GM13977 (cell line): ENCODE data around the gene KDM4C.

Experiments used
- DNase-seq: peaks from one replicate; pipeline ENCODE4 v3.0.0; 2012; ENCODE audit warnings: low spot score
- in situ Hi-C: fragments of 300-500 bp; cut with MboI; formaldehyde crosslinking; loops from one replicate; pipeline ENCODE4 v1.12.0; 2022; ENCODE audit warnings: low sequenced_read_pairs, low pct_unique_long_range_greater_than_20kb, mixed read lengths, inconsistent platforms; ENCODE audit not compliant: unreplicated experiment
- TF ChIP-seq, protein P1 (sequence below): IDR thresholded peaks from 2 replicates; pipeline ENCODE4 v1.5.1; 2012; ENCODE audit warnings: mild to moderate bottlenecking, control low read depth; ENCODE audit not compliant: insufficient read depth; ENCODE audit errors: extremely low read depth, missing control alignments

Gene KDM4C

DNA sequence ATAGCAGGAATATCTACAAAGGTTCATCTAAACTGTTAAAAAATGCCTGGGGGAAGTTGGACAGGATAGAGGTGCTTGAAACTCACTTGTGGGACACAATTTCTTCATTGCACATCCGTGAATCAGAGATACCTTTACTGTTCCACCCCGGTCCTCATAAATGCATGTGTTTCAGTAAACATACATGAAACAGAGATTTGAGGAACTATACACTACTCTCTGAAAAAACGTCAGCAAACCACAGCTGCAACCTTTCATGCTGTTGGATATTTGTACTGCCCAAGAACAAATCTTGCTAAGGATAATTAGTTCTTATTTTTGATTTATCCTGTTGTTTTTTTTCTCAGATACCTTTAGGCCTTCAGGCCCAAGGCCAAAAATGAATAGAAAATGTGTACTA lies 337.3 kb downstream of the KDM4C start:
- in situ Hi-C loops: no loop called here
- DNase-seq: peak; percentile 6
- TF ChIP-seq, protein P1, sequence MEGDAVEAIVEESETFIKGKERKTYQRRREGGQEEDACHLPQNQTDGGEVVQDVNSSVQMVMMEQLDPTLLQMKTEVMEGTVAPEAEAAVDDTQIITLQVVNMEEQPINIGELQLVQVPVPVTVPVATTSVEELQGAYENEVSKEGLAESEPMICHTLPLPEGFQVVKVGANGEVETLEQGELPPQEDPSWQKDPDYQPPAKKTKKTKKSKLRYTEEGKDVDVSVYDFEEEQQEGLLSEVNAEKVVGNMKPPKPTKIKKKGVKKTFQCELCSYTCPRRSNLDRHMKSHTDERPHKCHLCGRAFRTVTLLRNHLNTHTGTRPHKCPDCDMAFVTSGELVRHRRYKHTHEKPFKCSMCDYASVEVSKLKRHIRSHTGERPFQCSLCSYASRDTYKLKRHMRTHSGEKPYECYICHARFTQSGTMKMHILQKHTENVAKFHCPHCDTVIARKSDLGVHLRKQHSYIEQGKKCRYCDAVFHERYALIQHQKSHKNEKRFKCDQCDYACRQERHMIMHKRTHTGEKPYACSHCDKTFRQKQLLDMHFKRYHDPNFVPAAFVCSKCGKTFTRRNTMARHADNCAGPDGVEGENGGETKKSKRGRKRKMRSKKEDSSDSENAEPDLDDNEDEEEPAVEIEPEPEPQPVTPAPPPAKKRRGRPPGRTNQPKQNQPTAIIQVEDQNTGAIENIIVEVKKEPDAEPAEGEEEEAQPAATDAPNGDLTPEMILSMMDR: no peak

DNA sequence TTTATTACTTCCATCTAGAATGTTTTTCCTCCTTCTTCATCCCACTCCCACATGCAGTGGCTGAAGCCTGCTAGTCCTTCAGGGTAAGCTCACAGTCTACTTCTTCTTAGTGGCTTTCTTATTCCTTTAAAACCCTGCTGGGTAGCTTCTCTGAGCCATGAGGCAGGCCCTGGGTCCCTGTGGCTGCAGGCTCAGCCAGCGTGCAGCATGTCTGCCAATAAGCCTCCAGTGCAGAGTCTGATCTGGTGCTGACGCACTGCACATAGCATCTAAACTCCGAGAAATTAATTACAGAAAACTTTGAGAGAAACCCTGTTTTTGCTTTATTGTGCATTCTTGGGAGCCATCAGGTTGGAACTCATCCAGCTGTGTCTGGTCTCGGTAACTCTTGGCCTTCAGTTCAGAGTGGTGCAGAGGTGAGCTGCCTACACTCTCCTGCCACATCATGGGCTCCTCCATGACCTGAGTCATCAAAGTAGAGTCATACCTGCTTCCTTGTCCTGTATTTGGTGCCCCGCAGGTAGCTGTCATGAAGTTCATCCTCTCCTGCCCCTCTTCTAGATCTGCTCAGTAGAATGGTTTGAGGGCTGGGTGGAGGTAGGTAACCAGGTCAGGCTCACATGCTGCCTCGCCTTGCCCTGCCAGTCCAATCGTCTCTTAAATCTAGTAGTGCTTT lies 339.4 kb downstream of the KDM4C start:
- DNase-seq: no peak
- in situ Hi-C loops: no loop called here
- TF ChIP-seq, protein P1: no peak

DNA sequence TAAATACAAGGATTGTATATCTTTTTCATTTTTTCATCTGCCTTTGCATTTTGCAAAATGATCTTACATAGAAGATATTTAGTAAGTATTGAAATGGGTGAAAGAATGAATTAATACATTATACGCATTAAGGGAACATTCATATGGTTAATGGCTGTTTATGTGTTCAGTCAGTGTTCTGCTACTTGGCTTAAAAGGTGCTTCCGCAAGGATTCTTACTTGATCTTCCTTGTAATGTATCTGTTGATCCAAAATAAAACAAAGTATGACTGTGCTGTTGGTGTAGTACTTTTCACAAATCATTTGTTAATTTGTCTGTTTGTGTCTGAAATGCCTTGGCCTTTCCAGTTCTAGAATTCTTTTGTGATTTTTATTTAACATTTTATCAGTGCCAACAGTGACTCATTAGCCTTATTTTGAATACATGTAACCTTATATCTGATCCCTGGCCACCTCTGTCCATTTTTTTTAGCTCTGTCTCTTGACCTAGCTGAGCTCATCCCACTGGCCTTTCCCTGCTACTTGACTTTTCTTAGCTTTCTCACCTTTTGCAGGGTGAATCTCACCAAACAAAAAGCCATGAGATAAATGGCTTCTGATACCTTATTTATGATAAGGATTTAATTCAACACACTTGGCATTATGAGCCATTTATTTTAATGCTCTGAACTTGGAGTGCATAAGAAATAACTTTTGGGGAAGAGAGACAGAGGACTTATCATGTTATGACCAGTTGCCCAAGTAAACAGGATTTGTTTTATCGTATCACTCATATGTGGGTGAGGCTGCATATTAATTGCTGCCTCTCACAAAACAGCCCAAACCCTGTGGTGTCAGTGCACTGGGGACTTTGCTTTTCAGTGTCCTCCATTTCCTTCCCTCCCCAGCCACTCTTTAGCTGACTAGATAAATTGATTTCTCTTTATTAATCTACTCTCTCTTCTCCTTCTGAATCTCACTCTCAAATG lies 340.3 kb downstream of the KDM4C start:
- in situ Hi-C loops: no loop called here
- DNase-seq: no peak
- TF ChIP-seq, protein P1: no peak

DNA sequence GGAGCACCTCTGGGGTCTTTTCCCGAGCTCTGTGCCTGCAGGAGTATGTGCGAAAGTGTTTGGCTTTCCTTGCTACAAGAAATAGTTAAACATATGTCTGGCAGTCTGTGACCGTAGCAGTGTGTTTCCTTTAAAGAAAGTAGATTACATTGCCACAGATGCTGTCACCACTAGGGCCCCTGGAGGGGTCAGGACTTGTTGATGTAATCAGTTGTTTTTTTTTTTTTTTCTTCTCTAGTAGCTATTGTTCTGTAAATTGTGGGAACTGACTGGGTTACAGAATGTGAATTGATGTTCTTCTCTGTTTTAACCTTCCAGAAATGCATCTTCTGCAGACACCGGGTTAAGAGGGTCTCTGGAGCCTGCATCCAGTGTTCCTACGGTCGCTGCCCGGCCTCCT lies 345.6 kb downstream of the KDM4C start:
- in situ Hi-C loops: no loop called here
- TF ChIP-seq, protein P1: no peak
- DNase-seq: no peak

DNA sequence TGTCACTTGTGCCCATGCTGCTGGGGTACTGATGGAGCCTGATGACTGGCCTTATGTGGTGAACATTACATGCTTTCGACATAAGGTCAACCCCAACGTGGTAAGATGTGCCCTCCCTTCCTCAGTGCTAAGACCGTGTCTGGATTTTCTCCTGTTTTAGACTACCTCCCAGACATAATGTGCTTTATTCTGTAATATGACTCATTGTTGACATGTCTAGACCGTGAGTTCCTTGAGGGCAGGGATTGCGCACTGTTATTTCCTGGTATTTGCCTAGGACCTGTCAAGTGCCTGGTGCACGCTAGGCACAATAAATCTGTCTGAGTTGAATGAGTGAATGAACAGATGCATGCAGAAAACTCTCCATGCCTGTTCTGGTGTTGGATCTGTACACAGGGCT lies 346.0 kb downstream of the KDM4C start:
- TF ChIP-seq, protein P1: no peak
- no peak for DNase-seq
- in situ Hi-C loops: no loop called here

DNA sequence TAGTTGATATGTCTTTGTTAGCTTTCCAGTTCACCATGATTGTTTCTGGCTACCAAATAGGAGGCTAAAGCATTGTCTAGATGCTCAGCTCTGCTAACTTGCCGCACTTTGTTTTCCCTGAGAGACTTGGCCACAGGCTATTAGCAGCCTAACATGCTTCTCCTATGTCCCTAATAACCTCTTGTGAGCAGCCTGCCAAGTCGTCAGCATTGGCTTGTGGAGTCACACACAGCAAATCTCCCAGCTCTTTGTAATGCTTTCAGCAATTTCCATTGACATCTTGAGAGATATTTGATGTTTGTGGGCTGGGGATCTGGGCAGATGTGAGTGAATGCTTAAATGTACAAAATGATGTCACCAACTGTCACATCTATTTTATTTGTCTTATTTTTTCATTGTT lies 346.9 kb downstream of the KDM4C start:
- TF ChIP-seq, protein P1: no peak
- in situ Hi-C loops: no loop called here
- DNase-seq: no peak
